Astrocyte of the cerebellum (primary cell): ENCODE data around the gene BRD1.

Source experiments
- DNase-seq: peaks from one replicate; pipeline ENCODE4 v3.0.0-alpha.2; 2011; ENCODE audit warnings: low read depth
- H3K4me3 ChIP-seq: 2 replicates; pipeline ENCODE4 v1.5.1; 2011; ENCODE audit warnings: mild to moderate bottlenecking, low read depth, low read length, moderate library complexity
- in situ Hi-C: cut with HindIII; loops from 2 replicates; pipeline ENCODE4 v1.10.0; 2017; ENCODE audit warnings: low sequenced_read_pairs
- TF ChIP-seq, protein P1 (sequence below): IDR thresholded peaks from 2 replicates; pipeline ENCODE4 v1.5.1; 2012; ENCODE audit warnings: low read length, low read depth, moderate library complexity, mild to moderate bottlenecking; ENCODE audit errors: missing control alignments

Gene BRD1

DNA sequence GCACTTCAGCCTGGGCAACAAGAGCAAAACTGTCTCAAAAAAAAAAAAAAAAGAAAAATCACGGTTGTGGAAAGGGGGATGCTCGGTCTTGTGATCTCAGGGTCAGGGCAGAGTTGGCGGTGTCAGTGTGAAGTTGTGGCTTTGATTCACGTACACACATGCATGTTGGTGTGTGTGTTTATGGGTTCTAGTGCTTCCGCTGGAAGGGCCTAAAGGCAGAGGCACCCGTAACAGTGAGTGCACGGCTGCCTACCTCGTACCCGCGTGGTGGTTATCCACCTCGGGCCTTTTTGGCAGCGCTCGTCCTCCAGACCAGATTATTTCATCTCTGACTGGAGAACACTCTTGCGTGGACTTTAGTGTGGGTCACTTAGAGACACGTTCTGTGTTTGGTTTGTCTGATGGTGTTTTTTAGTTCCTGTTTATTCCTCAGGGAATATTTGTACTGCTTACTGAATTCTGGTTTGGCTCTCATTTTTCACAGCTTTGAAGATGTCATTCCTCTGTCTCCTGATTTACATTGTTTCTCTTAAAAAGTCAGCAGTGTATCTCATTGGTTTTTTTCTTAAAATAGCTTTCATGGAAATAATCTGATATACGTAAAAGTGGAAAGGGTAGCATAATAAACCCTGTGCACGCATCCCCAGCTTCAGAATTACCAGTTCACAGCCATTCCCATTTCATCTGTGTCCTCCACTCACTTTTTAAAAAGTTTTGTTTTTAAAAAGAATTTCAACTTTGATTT, 41.6 kb upstream of the BRD1 start:
- no peak for DNase-seq
- no peak overlapping the region for H3K4me3 ChIP-seq
- TF ChIP-seq, protein P1, sequence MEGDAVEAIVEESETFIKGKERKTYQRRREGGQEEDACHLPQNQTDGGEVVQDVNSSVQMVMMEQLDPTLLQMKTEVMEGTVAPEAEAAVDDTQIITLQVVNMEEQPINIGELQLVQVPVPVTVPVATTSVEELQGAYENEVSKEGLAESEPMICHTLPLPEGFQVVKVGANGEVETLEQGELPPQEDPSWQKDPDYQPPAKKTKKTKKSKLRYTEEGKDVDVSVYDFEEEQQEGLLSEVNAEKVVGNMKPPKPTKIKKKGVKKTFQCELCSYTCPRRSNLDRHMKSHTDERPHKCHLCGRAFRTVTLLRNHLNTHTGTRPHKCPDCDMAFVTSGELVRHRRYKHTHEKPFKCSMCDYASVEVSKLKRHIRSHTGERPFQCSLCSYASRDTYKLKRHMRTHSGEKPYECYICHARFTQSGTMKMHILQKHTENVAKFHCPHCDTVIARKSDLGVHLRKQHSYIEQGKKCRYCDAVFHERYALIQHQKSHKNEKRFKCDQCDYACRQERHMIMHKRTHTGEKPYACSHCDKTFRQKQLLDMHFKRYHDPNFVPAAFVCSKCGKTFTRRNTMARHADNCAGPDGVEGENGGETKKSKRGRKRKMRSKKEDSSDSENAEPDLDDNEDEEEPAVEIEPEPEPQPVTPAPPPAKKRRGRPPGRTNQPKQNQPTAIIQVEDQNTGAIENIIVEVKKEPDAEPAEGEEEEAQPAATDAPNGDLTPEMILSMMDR, result no peak
- in situ Hi-C loops, result no loop called here

GRCh38 chr22:49867303-49868265, 39.9 kb upstream of the BRD1 start:
- no peak for DNase-seq

GRCh38 chr22:49866646-49867045, 39.0 kb upstream of the BRD1 start:
- TF ChIP-seq, protein P1, result no peak
- in situ Hi-C loops, result no loop called here
- no peak for DNase-seq
- no peak overlapping the region for H3K4me3 ChIP-seq

More at GRCh38 chr22:49867303-49868265, 39.9 kb upstream of the BRD1 start:
- TF ChIP-seq, protein P1, result no peak
- H3K4me3 ChIP-seq, result no peak overlapping the region
- in situ Hi-C loops, result no loop called here

DNA sequence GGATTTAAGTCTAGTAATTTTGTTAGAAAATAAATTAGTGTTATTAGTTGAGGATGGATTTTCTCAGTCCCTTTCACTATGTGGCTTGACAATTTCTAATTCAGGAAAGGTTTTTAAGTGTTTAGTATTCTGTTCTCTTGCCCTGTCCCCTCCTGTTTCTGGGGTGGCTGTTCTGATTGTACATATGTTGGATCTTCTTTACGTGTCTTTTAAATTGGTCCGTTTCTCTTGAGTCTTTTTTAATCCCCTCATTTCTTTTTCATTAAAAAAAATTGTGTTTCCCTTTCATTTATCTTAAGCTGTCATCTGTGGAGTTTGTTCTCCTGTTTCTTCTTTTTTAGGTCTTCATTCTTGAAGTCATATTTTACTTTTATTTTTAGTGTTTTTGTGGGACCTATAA, 38.5 kb upstream of the BRD1 start:
- TF ChIP-seq, protein P1, result no peak
- H3K4me3 ChIP-seq, result no peak overlapping the region
- in situ Hi-C loops, result no loop called here
- DNase-seq, result no peak

- TF ChIP-seq, protein P1, result no peak
- in situ Hi-C loops, result no loop called here
- no peak overlapping the region for H3K4me3 ChIP-seq
- no peak for DNase-seq
These were observed 37.5 kb upstream of the BRD1 start for GRCh38 chr22:49865156-49865555.

GRCh38 chr22:49863931-49864330, 36.3 kb upstream of the BRD1 start:
- no peak for DNase-seq
- TF ChIP-seq, protein P1, result no peak

More at GRCh38 chr22:49863931-49864330, 36.3 kb upstream of the BRD1 start:
- in situ Hi-C loops, result no loop called here
- no peak overlapping the region for H3K4me3 ChIP-seq
